CD14-positive monocyte (primary cell): ENCODE results near the gene GTPBP10. TPM values are rescaled to one million over a fixed set of nuclear protein-coding genes. Genes with fewer than 3 reads are reported as not detected.

ENCODE experiments used
- DNase-seq, 3 donors: peaks; one replicate each; pipeline ENCODE4 v3.0.0-alpha.2; 2011 to 2022
- H2AFZ ChIP-seq: 2 replicates; pipeline ENCODE4 v1.6.0; 2012; ENCODE audit warnings: mild to moderate bottlenecking, low read depth, low read length, inconsistent platforms; ENCODE audit not compliant: insufficient read depth, poor library complexity, severe bottlenecking
- H3K27ac ChIP-seq, 2 donors: 1 replicate in 1 of 2; 2 replicates in 1 of 2; pipeline ENCODE4 v1.5.1; 2012 to 2013; ENCODE audit warnings: low read length in 2 of 2, control low read depth in 1 of 2, inconsistent platforms in 1 of 2, low read depth in 1 of 2, mild to moderate bottlenecking in 1 of 2
- H3K27me3 ChIP-seq, 2 donors: one replicate each; pipeline versions ENCODE4 v1.6.0 to v1.6.1; 2011 to 2013; ENCODE audit warnings: low read length in 2 of 2; ENCODE audit not compliant: control insufficient read depth in 2 of 2, insufficient read depth in 2 of 2
- H3K36me3 ChIP-seq, 2 donors: replicated peaks in 1 of 2; 1 replicate in 1 of 2; 2 replicates in 1 of 2; pipeline versions ENCODE4 v1.5.1 to v1.6.1; 2012 to 2013; ENCODE audit warnings: low read length in 2 of 2, control low read depth in 1 of 2, inconsistent platforms in 1 of 2, mild to moderate bottlenecking in 1 of 2; ENCODE audit not compliant: insufficient read depth in 2 of 2, control insufficient read depth in 1 of 2
- H3K4me1 ChIP-seq, 2 donors: 1 replicate in 1 of 2; 2 replicates in 1 of 2; pipeline versions ENCODE4 v1.5.1 to v1.6.1; 2012 to 2013; ENCODE audit warnings: low read length in 2 of 2, control low read depth in 1 of 2, inconsistent platforms in 1 of 2, mild to moderate bottlenecking in 1 of 2, moderate library complexity in 1 of 2; ENCODE audit not compliant: insufficient read depth in 2 of 2, control insufficient read depth in 1 of 2
- H3K4me2 ChIP-seq: replicated peaks from 2 replicates; pipeline ENCODE3; 2012; ENCODE audit warnings: low read length, moderate library complexity, mild to moderate bottlenecking; ENCODE audit not compliant: poor library complexity, severe bottlenecking; ENCODE audit errors: extremely low read depth
- H3K4me3 ChIP-seq, 3 experiments: fragments of 200-600 bp in 1 of 3; sonication (generic) in 1 of 3; replicated peaks in 1 of 3; 1 replicate in 2 of 3; 2 replicates in 1 of 3; pipeline ENCODE4 v1.5.1; 2011 to 2013; ENCODE audit warnings: low read length in 3 of 3, mild to moderate bottlenecking in 3 of 3, control low read depth in 2 of 3, low read depth in 2 of 3, inconsistent platforms in 1 of 3, moderate library complexity in 1 of 3
- H3K79me2 ChIP-seq: 2 replicates; pipeline ENCODE4 v1.6.0; 2012; ENCODE audit warnings: mild to moderate bottlenecking, control low read depth, inconsistent platforms, low read length, moderate library complexity; ENCODE audit not compliant: insufficient read depth
- H3K9ac ChIP-seq: 2 replicates; pipeline ENCODE4 v1.6.0; 2017; ENCODE audit warnings: low read length, mild to moderate bottlenecking; ENCODE audit not compliant: insufficient read depth, poor library complexity, severe bottlenecking
- H3K9me3 ChIP-seq, 2 donors: replicated peaks in 1 of 2; 1 replicate in 1 of 2; 2 replicates in 1 of 2; pipeline versions ENCODE4 v1.5.1 to v1.6.1; 2012 to 2013; ENCODE audit warnings: low read length in 2 of 2, control low read depth in 1 of 2; ENCODE audit not compliant: control insufficient read depth in 1 of 2, insufficient read depth in 1 of 2
- H4K20me1 ChIP-seq: 2 replicates; pipeline ENCODE4 v1.6.0; 2012; ENCODE audit warnings: mild to moderate bottlenecking, low read length, control low read depth, moderate library complexity; ENCODE audit not compliant: insufficient read depth
- H3K27ac Mint-ChIP-seq, 7 donors: one replicate each; pipeline ENCODE4 v1.8.0; 2020; ENCODE audit warnings: mild to moderate bottlenecking in 7 of 7, mixed read lengths in 7 of 7, moderate library complexity in 6 of 7, inconsistent platforms in 2 of 7
- H3K27me3 Mint-ChIP-seq, 3 donors: one replicate each; pipeline ENCODE4 v1.8.0; 2021 to 2022; ENCODE audit warnings: low read depth in 3 of 3, mild to moderate bottlenecking in 3 of 3, mixed read lengths in 3 of 3, moderate library complexity in 3 of 3, inconsistent platforms in 1 of 3
- H3K36me3 Mint-ChIP-seq, 2 donors: one replicate each; pipeline ENCODE4 v1.8.0; 2020; ENCODE audit warnings: mixed read lengths in 2 of 2, inconsistent platforms in 1 of 2, mild to moderate bottlenecking in 1 of 2
- H3K4me1 Mint-ChIP-seq: one replicate; pipeline ENCODE4 v1.8.0; 2020; ENCODE audit warnings: mild to moderate bottlenecking, mixed read lengths
- H3K4me3 Mint-ChIP-seq, 2 donors: one replicate each; pipeline ENCODE4 v1.8.0; 2020; ENCODE audit warnings: mild to moderate bottlenecking in 2 of 2, mixed read lengths in 2 of 2, moderate library complexity in 1 of 2
- H3K9me3 Mint-ChIP-seq, 7 donors: one replicate each; pipeline ENCODE4 v1.8.0; 2020 to 2022; ENCODE audit warnings: mixed read lengths in 7 of 7, mild to moderate bottlenecking in 6 of 7, moderate library complexity in 6 of 7, inconsistent platforms in 2 of 7
- WGBS: methylation state at CpG from one replicate; pipeline ENCODE4 v1.1.5; 2013; ENCODE audit warnings: missing lambda C conversion rate; ENCODE audit not compliant: insufficient coverage; 5-methylcytosine and 5-hydroxymethylcytosine counted together
- intact Hi-C, 2 donors: fragments of 100-400 bp; cut with micrococcal nuclease; formaldehyde crosslinking; loops; one replicate each; pipeline versions ENCODE4 v1.15.0 to v1.15.1; 2023
- polyA plus RNA-seq, 3 donors: library from polyadenylated mRNA; depleted of rRNA in 1 of 3; unstranded in 2 of 3; stranded (reverse) in 1 of 3; fragments of 300-500 nt in 2 of 3; fragments of >200 nt in 1 of 3; fragmentation: Illumina TruSeq in 2 of 3; gene quantifications; 1 replicate in 2 of 3; 2 replicates in 1 of 3; pipeline ENCODE4 v1.2.3, GENCODE V29; 2012 to 2021
- TF ChIP-seq, protein P1 (sequence below): fragments of 200-600 bp; IDR thresholded peaks from one replicate; pipeline ENCODE4 v1.8.0; 2022; ENCODE audit warnings: antibody characterized with exemption, mild to moderate bottlenecking

GTPBP10 gene
- polyA plus RNA-seq, 3 donors, result 7.0 to 12.2 (median 10.4) TPM

DNA sequence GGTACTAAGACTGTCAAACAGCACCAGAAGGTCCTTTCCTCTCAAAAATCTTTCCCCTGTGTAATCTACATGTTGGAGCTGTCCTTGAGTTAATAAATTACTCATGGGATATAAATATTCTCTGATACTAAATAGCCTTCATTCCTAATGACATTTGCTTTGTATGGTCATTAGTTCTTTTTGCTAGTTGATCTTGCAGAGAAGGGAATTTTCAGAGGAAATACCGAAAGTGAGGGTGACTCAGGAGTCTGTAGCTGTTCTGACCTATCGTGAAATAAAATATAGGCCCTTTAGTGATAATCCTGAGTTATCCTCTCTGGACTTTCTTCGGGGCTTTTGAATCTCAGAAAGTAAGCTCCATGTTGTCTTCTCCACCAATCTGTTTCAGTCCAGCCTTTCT is 37.3 kb downstream of the GTPBP10 start:
- Histone ChIP-seq H3K4me1 (no peaks in the 10 kb centered on the region), H4K20me1 (no peaks in the 10 kb centered on the region), H3K36me3 (peaks cover 78 to 83% of the 10 kb centered on the region in 2 donors), H3K9me3 (peaks cover 0 to 6% of the 10 kb centered on the region in 2 donors), H2AFZ (no peak overlapping the region), H3K27me3 (no peaks in the 10 kb centered on the region), H3K4me3 (no peak overlapping the region), H3K9ac (no peak overlapping the region), H3K27ac (no peak overlapping the region), H3K4me2 (no peak overlapping the region), H3K79me2 (no peaks in the 10 kb centered on the region)
- H3K4me1 Mint-ChIP-seq, result no peaks in the 10 kb centered on the region
- DNase-seq, result no peak
- H3K36me3 Mint-ChIP-seq, result peaks cover 65 to 82% of the 10 kb centered on the region in 2 donors
- H3K27ac Mint-ChIP-seq, result no peak overlapping the region
- H3K9me3 Mint-ChIP-seq, result peaks cover 0 to 10% (median 4%) of the 10 kb centered on the region in 7 donors
- TF ChIP-seq, protein P1, sequence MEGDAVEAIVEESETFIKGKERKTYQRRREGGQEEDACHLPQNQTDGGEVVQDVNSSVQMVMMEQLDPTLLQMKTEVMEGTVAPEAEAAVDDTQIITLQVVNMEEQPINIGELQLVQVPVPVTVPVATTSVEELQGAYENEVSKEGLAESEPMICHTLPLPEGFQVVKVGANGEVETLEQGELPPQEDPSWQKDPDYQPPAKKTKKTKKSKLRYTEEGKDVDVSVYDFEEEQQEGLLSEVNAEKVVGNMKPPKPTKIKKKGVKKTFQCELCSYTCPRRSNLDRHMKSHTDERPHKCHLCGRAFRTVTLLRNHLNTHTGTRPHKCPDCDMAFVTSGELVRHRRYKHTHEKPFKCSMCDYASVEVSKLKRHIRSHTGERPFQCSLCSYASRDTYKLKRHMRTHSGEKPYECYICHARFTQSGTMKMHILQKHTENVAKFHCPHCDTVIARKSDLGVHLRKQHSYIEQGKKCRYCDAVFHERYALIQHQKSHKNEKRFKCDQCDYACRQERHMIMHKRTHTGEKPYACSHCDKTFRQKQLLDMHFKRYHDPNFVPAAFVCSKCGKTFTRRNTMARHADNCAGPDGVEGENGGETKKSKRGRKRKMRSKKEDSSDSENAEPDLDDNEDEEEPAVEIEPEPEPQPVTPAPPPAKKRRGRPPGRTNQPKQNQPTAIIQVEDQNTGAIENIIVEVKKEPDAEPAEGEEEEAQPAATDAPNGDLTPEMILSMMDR, result no peak
- no peaks in the 10 kb centered on the region for H3K27me3 Mint-ChIP-seq
- intact Hi-C loops, result no loop called here
- no peak overlapping the region for H3K4me3 Mint-ChIP-seq
- 94% methylated on average over 2 of the region's 3 CpGs for WGBS

DNA sequence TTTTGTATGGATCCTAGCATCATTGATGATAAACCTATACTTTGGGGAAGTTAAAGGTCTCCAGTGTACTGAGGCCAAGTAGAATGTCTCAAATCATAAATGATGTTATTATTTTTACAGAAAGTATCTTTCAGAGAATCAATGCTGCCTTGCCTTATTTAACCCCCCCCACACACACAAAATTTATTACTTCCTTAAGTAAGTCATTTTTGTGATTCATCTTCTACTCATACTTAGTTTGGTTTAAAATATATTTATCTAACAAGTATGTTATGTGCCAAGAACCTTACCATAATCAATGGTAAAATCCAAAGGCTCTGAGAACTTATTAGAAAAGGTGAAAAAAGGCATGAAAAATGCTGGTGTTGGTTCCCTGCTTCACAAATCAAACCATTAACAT is 37.9 kb downstream of the GTPBP10 start:
- no peaks in the 10 kb centered on the region for H3K4me1 ChIP-seq
- Mint-ChIP-seq H3K9me3 (peaks cover 0 to 7% (median 2%) of the 10 kb centered on the region in 7 donors), H3K36me3 (peaks cover 60 to 80% of the 10 kb centered on the region in 2 donors), H3K4me3 (no peak overlapping the region), H3K27ac (no peak overlapping the region), H3K27me3 (no peaks in the 10 kb centered on the region), H3K4me1 (no peaks in the 10 kb centered on the region)
- H3K79me2 ChIP-seq, result no peaks in the 10 kb centered on the region
- TF ChIP-seq, protein P1, result no peak
- H3K9ac ChIP-seq, result no peak overlapping the region
- no peaks in the 10 kb centered on the region for H3K27me3 ChIP-seq
- peaks cover 75 to 77% of the 10 kb centered on the region in 2 donors for H3K36me3 ChIP-seq
- no peak overlapping the region for H3K4me2 ChIP-seq
- H2AFZ ChIP-seq, result no peak overlapping the region
- H3K4me3 ChIP-seq, result no peak overlapping the region
- no peak overlapping the region for H3K27ac ChIP-seq
- peaks cover 0 to 1% of the 10 kb centered on the region in 2 donors for H3K9me3 ChIP-seq
- DNase-seq, result no peak
- no peaks in the 10 kb centered on the region for H4K20me1 ChIP-seq
- intact Hi-C loops, result no loop called here
